Skeletal muscle satellite cell (primary cell): ENCODE results near the gene AMN1.
A peak's percentile ranks its signal among the peaks of the same experiment; 100 is the strongest.
"Not testable (repeated sequence)": the region's sequence is repeated elsewhere in the genome, so short reads cannot be mapped to it uniquely, and the experiment has no call there.

Experiments used
- H3K27me3 ChIP-seq: 2 replicates; pipeline ENCODE4 v1.7.0; 2013; ENCODE audit warnings: low read length; ENCODE audit not compliant: control insufficient read depth, insufficient read depth
- H3K36me3 ChIP-seq: 2 replicates; pipeline ENCODE4 v1.7.0; 2013; ENCODE audit warnings: mild to moderate bottlenecking, control low read depth, low read length; ENCODE audit not compliant: insufficient read depth
- H3K4me1 ChIP-seq: 2 replicates; pipeline ENCODE4 v1.7.0; 2013; ENCODE audit warnings: low read length; ENCODE audit not compliant: control insufficient read depth, insufficient read depth
- H3K4me2 ChIP-seq: 2 replicates; pipeline ENCODE4 v1.7.0; 2013; ENCODE audit warnings: mild to moderate bottlenecking, low read length
- H3K4me3 ChIP-seq: 2 replicates; pipeline ENCODE4 v1.7.0; 2013; ENCODE audit warnings: low read length
- H3K9ac ChIP-seq: 2 replicates; pipeline ENCODE4 v1.7.0; 2013; ENCODE audit warnings: mild to moderate bottlenecking, low read depth, low read length, moderate library complexity
- H3K9me3 ChIP-seq: replicated peaks from 2 replicates; pipeline ENCODE4 v1.7.0; 2013; ENCODE audit warnings: mild to moderate bottlenecking, control low read depth, low read length

AMN1 gene

DNA sequence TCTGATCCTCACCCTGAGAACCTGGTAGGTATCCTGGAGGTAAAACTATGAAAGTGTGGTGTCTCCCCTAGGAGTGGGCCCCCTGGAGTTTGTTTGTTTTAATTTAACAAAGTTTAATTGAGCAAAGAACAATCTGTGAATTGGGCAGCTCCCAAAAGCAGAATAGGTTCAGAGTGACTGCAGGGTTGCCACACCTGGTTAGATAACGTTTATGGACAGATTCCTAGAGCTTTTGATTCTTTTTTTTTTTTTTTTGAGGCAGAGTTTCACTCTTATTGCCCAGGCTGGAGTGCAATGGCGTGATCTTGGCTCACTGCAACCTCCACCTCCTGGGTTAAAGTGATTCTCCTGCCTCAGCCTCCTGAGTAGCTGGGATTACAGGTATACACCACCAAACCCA lies 59.2 kb downstream of the AMN1 start:
- H3K27me3 ChIP-seq, H3K4me3 ChIP-seq, H3K4me1 ChIP-seq, H3K9me3 ChIP-seq, H3K4me2 ChIP-seq, H3K36me3 ChIP-seq, H3K9ac ChIP-seq: not testable (repeated sequence)

DNA sequence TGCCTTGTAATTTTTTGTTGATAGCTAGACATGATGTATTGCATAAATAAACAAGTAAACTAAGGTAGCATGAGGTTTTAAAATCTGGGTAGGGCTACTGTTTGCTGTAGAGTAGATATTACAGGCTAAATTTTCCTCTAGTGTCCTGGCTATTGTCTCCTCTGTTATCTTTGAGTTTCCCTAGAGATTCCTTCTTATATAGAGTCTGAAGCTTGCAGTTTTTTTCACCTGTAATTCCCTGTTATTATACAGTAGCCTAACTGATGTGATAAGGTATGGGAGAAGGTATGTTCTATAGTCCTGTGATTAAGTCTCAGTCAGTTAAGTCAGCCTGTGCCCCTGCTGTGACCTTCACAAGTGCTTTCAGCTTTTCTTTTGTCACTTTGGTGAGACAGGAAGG lies 59.8 kb downstream of the AMN1 start:
- H3K4me1 ChIP-seq, result no peaks in the 10 kb centered on the region
- peaks cover 6% of the 10 kb centered on the region for H3K9me3 ChIP-seq
- H3K27me3 ChIP-seq, result no peaks in the 10 kb centered on the region
- no peaks in the 10 kb centered on the region for H3K36me3 ChIP-seq
- no peak overlapping the region for H3K4me2 ChIP-seq
- H3K4me3 ChIP-seq, result no peak overlapping the region
- no peak overlapping the region for H3K9ac ChIP-seq

DNA sequence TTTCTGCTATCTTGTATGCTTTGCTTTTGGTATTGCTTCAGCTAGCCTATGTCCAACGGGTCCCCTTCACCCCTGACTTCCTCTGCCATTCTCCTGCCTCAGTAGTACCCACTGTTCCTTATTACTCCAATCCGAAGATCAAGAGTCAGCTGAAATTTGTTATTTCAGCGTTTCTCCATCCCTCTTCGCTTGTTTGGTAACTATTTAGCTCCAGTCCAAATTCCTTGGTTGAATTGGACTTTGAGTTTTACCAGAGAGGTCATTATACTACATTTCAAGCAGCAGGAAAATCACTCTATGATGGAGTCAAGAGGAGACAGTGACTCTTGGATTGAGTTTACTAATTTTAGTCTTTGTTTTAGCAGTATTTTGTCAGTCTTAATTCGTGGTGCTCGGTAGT lies 64.8 kb downstream of the AMN1 start:
- H3K27me3 ChIP-seq, result no peaks in the 10 kb centered on the region
- no peaks in the 10 kb centered on the region for H3K36me3 ChIP-seq
- H3K9me3 ChIP-seq, result peaks cover 2% of the 10 kb centered on the region
- H3K9ac ChIP-seq, result no peak overlapping the region
- no peak overlapping the region for H3K4me3 ChIP-seq
- H3K4me2 ChIP-seq, result no peak overlapping the region
- no peaks in the 10 kb centered on the region for H3K4me1 ChIP-seq

DNA sequence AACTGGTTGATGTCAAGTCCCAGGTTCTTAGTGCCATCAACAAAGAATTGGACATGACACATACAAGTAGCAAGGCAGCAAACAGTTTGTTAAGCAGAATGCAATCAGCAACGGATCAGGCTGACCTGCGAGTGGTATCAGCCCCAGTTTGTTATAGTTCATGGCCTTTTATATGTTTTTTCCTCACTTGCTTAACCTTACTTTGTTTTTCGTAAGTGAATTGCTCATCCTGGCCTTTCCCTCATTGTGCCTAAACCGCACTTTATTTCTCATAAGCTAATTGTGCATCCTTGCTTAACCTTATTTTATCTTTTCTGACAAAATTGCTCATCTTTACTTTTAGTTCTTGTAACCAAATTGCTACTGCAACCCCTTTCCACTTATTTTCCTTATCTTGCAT lies 65.2 kb downstream of the AMN1 start:
- no peaks in the 10 kb centered on the region for H3K9me3 ChIP-seq
- no peak overlapping the region for H3K4me2 ChIP-seq
- H3K36me3 ChIP-seq, result no peaks in the 10 kb centered on the region
- H3K4me1 ChIP-seq, result peaks cover under 1% of the 10 kb centered on the region
- no peak overlapping the region for H3K9ac ChIP-seq
- no peaks in the 10 kb centered on the region for H3K27me3 ChIP-seq
- H3K4me3 ChIP-seq, result no peak overlapping the region

DNA sequence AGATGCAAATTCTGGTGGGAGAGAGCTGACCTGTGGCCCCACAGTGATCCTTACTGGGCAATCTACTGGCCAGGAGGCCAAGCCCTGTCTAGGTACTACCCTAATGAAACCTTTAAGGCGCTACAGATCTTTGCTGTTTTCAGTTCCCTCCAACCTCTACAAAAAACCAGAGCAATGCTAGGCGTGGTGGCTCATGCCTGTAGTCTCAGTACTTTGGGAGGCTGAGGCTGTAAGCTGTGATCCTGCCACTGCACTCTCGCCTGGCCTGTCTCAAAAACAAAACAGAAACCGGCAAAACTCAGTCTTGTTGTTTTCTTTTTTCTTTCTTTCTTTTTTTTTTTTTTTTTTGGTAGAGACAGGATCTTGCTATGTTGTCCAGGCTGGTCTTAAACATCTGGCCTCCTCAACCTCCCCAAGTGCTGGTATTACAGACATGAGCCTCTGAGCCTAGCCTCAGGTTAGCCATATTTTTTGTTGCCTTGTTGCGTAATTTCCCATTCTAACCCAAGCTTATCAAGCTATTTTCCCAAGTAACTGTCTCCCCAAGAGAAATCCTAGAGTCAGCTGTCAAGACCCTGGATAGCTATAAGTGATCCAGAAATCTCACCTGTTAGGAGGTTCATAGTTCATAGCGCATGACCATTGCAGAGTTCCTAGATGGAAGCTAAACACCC lies 66.5 kb downstream of the AMN1 start:
- no peak overlapping the region for H3K9ac ChIP-seq
- no peak overlapping the region for H3K4me2 ChIP-seq
- H3K36me3 ChIP-seq, result no peaks in the 10 kb centered on the region
- H3K4me3 ChIP-seq, result no peak overlapping the region
- H3K27me3 ChIP-seq, result no peaks in the 10 kb centered on the region
- H3K9me3 ChIP-seq, result no peaks in the 10 kb centered on the region
- peaks cover 3% of the 10 kb centered on the region for H3K4me1 ChIP-seq

DNA sequence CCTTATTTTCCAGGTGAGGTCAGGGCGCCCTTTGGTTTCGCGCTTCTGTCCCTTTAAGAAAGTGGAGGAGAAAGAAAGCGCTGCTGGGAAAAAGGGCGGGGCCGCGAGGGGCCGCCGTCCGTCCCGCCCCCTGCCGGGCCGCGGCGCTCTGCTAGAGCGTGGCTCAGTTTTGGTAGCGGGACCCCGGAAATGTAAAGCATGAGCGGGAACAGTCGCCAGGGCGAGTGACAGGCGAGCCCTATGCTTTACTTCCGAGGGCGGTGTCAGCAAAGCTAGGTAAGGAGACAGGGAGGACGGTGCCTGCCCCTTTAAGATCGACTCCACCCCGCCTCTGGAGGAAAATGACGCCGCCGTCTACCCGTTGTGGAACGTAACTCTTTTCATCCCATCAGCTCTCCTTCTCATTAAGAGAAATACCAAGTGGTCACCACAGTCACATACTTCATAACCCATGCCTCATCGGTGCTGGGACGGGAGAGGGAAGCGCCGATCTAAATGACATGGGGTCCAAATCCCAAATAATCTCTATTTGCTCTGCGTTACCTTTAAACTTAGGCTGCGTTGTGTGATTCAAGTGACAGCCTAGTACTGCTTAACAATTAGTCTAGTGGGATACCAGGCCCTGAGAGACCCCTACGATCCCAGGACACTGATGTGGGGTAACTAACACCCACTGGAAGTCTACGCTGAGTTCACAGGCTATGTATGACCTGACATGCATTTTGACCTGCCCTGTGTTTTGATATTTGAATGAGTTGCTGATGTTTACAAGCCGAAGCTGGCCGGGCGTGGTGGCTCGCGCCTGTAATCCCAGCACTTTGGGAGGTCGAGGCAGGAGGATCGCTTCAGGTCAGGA lies 69.5 kb downstream of the AMN1 start, which contains the start of gene ETFBKMT:
ETFBKMT (plus strand) TSS at position 602 of the 856 bp plus-strand sequence. CDS start 2,266 bp downstream, outside the sequence.
- H3K4me2 ChIP-seq, result peak within 1 kb of the TSS; percentile 87
- peaks cover 3% of the 10 kb centered on the region for H3K4me1 ChIP-seq
- H3K27me3 ChIP-seq, result no peaks in the 10 kb centered on the region
- peak within 1 kb of the TSS; percentile 95 for H3K4me3 ChIP-seq
- no peaks in the 10 kb centered on the region for H3K9me3 ChIP-seq
- peak within 1 kb of the TSS; percentile 93 for H3K9ac ChIP-seq
- H3K36me3 ChIP-seq, result no peaks in the 10 kb centered on the region

DNA sequence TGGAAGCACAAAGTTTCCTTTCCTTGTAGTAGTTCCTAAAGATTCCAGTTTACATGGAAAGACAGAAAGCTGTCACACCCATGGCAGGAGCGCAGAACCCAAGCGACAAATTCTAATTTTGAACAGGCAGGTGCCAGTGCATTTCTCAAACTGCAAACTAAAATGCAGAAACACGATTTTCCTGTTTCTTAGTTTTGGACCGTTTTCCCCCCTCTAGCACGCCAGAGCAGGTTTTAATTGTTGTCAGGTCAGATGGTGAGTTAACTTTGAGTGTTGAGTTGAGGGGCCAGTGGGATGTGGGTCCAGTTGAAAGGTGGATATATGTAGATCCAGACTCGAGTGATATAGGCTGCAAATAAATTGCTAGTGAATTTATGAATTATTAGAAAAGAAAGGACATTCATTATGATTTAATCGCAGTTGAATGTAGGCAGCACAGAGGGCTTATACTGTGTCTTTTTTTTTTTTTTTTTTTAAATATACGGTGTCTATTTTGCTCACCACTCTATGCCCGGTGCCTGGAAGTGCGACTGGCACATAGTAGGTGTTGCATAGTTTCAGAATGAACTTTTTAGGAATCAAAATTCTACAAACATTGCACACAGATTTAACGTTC lies 70.2 kb downstream of the AMN1 start:
- no peaks in the 10 kb centered on the region for H3K9me3 ChIP-seq
- no peaks in the 10 kb centered on the region for H3K36me3 ChIP-seq
- H3K27me3 ChIP-seq, result no peaks in the 10 kb centered on the region
- peaks cover 3% of the 10 kb centered on the region for H3K4me1 ChIP-seq
- peak overlapping the region; percentile 87 for H3K4me2 ChIP-seq
- H3K9ac ChIP-seq, result peak overlapping the region; percentile 93
- H3K4me3 ChIP-seq, result peak overlapping the region; percentile 95

DNA sequence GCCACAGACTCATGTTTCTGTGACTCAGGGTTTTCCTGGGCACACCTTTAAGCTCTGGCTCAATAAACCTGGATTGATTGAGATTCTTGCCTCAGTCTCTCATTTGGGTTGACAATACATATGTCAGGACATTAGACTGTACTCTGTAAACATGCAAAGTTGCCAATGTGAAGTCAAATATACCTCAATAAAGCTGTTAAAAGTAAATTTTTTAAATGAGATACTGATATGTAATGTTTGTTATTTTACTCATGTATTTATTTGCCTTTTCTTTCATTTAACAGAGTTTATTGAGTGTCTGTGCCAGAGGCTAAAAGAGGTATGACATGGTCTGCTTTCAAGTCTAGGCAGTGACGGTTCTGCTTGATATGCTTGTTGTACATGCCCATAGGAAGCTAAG lies 73.0 kb downstream of the AMN1 start:
- H3K4me1 ChIP-seq, result peaks cover 5% of the 10 kb centered on the region
- H3K4me3 ChIP-seq, result no peak overlapping the region

DNA sequence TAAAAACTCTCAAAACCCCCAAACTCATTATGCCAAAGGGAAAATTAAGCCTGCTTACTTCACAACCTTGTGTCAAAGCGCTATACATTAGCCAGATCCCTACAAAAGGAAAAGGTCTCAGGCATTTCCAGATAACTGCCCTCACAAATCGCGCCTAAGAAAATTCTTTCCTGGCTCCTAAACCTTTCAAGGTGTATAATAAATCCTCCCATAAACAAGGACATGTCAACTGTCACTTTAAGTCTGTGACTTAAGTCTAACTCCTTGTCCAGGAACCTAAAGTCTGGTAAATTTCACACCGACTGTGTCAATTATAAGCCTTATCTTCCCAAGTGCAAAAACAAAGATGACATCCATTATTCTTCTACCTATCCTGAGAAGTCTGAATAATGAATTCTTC lies 73.6 kb downstream of the AMN1 start:
- H3K4me2 ChIP-seq, result no peak overlapping the region
- no peak overlapping the region for H3K9ac ChIP-seq
- H3K36me3 ChIP-seq, result no peaks in the 10 kb centered on the region
- H3K27me3 ChIP-seq, result no peaks in the 10 kb centered on the region
- no peak overlapping the region for H3K4me3 ChIP-seq
- no peaks in the 10 kb centered on the region for H3K9me3 ChIP-seq
- H3K4me1 ChIP-seq, result peaks cover 5% of the 10 kb centered on the region

More for the DNA sequence above, 73.0 kb downstream of the AMN1 start:
- no peak overlapping the region for H3K9ac ChIP-seq
- no peak overlapping the region for H3K4me2 ChIP-seq
- no peaks in the 10 kb centered on the region for H3K36me3 ChIP-seq
- H3K27me3 ChIP-seq, result no peaks in the 10 kb centered on the region
- H3K9me3 ChIP-seq, result no peaks in the 10 kb centered on the region

DNA sequence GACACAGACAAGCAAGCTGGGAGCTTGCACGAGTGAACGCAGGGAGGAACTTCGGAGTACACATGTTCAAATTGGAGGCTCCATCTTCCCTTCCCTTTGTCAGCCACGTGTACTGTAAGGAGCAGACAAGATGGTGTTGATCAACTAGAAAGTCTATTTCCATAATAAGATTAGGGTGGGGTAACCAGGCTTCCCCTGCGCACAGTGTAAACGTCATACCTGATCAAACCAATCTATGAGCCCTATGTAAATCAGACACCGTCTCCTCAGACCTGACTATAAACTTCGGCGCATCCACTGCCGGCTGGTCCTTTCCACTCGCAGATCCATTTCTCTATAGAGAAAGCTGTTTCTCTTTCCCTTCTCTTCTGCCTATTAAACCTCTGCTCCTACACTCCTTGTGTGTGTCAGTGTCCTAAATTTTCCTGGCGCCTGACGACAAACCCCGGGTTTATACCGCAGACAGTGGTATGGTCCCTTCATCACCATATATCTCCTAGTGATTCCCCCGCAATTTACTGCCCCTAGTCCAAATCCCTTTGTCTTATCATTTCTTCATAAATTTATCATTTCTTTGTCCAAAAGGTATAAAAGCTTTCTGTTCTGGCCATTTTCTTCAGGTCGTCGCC lies 76.8 kb downstream of the AMN1 start:
- peaks cover 2% of the 10 kb centered on the region for H3K4me1 ChIP-seq
- H3K36me3 ChIP-seq, result no peaks in the 10 kb centered on the region
- H3K27me3 ChIP-seq, result peaks cover 2% of the 10 kb centered on the region
- no peaks in the 10 kb centered on the region for H3K9me3 ChIP-seq
- no peak overlapping the region for H3K4me2 ChIP-seq
- H3K9ac ChIP-seq, result no peak overlapping the region
- H3K4me3 ChIP-seq, result no peak overlapping the region

DNA sequence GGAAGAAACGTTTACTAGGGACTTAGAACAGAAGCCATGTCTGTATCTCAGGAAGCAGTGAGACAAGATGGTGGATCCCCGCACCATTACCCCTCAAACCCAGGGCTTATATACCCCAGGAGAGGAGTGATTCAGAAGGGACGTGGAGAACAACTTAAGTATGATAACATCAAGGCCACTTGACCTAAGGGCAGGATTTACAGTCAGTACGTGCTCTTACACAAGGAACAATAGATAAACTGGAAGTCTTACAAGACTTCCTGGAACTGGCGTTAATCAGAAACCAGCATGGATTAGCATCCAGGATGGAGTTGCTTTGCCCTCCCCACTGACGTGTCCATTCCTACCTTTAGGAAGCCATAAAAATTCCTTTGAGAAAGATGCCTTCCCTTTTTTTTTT lies 77.9 kb downstream of the AMN1 start:
- Histone ChIP-seq H3K9ac (no peak overlapping the region), H3K4me2 (no peak overlapping the region), H3K27me3 (peaks cover 5% of the 10 kb centered on the region), H3K4me1 (peaks cover 2% of the 10 kb centered on the region), H3K9me3 (no peaks in the 10 kb centered on the region), H3K4me3 (no peak overlapping the region), H3K36me3 (no peaks in the 10 kb centered on the region)
